Renal cortical epithelial cell (primary cell): ENCODE results near the gene EZR. TPM values are rescaled to one million over a fixed set of nuclear protein-coding genes. Genes with fewer than 3 reads are reported as not detected.

Source experiments
- DNase-seq: peaks from one replicate; pipeline ENCODE4 v3.0.0-alpha.2; 2011; ENCODE audit warnings: low read depth
- total RNA-seq: library from RNA; depleted of rRNA; stranded (reverse); fragments of >200 nt; gene quantifications from 2 replicates; pipeline ENCODE4 v1.2.3, GENCODE V29; 2014

Gene EZR
- total RNA-seq, 1 donor from 2014 or later = 307 TPM

DNA sequence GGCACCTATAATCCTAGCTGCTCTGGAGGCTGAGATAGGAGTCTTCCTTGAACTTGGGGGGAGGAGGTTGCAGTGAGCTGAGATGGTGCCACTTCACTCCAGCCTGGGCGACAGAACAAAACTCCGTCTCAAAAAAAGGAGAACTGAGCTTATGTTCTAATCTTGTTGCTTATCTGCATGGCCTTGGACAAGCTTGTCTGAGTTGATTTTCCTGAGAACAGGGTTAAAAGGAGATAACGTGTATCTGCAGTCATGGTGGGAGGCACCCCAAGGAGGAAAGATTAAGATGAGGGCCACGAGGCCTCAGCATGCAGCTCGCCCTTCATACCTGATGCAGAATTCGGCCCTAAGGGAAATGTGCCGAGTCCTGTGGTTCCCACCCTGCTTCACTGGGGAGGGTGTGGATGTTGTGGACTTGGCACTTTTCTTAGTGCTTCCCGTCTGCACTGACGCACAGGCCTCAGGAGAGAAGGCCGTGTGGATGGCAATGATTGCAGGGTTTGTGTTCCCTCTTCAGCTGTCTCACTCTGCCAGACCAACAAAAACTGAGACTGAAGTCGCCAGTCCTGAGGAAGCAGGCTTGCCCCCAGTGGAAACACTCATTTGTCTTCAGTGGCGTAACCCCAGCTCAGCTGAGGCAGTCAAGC is 56.3 kb downstream of the EZR start:
- no peak for DNase-seq

GRCh38 chr6:158761746-158762145 is 57.4 kb downstream of the EZR start:
- no peak for DNase-seq

GRCh38 chr6:158760618-158761250 is 58.4 kb downstream of the EZR start:
- DNase-seq = no peak

GRCh38 chr6:158759966-158760617 is 59.1 kb downstream of the EZR start:
- no peak for DNase-seq

- no peak for DNase-seq
Observed at GRCh38 chr6:158758941-158759479, 60.2 kb downstream of the EZR start.

DNA sequence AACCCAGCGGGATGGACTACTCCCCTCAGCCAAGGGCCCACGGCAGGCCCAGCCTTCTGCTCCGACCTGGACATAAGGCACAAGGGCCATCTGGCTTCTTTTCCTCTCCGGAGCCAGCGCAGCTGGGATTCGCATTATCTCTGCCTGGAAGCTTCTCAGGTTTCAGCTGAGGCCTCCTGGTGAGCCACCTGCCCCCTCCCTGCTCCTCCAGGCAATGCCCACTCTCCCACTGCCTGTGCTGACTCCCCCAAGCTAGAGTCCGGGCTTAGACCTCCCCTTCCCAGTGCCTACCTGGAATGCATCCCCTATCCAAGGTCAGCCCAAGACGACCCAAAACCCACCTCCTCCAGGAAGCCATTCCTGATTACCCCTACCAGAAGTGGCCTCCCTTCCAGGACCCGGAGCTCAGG is 60.7 kb downstream of the EZR start:
- DNase-seq = no peak

GRCh38 chr6:158757753-158758090 is 61.4 kb downstream of the EZR start:
- DNase-seq = no peak

GRCh38 chr6:158756977-158757752 is 62.0 kb downstream of the EZR start:
- no peak for DNase-seq

DNA sequence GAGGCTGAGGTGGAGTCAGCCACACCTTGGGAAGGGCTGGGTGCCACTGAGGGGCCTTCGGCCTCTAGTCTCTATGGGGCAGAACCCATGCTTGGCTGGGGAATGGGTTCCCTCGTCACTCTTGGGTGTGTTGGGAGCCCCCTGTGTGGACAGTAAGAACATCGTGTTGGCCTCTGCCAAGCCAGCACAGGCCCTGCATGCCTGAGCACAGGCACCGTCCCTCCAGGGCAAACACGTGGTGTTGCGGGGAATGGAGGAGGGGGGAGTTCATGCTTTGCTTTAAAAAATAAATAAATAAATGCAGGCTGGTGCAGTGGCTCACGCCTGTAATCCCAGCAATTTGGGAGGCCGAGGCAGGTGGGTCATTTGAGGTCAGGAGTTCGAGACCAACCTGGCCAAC is 63.0 kb downstream of the EZR start:
- DNase-seq = no peak

- no peak for DNase-seq
Observed at GRCh38 chr6:158755636-158756035, 63.5 kb downstream of the EZR start.

GRCh38 chr6:158754738-158755137 is 64.4 kb downstream of the EZR start:
- no peak for DNase-seq

GRCh38 chr6:158753811-158754210 is 65.4 kb downstream of the EZR start:
- no peak for DNase-seq

GRCh38 chr6:158752613-158753012 is 66.6 kb downstream of the EZR start:
- peak; percentile 43 for DNase-seq

- DNase-seq = peak; percentile 40
Observed at GRCh38 chr6:158751921-158752320, 67.2 kb downstream of the EZR start.

DNA sequence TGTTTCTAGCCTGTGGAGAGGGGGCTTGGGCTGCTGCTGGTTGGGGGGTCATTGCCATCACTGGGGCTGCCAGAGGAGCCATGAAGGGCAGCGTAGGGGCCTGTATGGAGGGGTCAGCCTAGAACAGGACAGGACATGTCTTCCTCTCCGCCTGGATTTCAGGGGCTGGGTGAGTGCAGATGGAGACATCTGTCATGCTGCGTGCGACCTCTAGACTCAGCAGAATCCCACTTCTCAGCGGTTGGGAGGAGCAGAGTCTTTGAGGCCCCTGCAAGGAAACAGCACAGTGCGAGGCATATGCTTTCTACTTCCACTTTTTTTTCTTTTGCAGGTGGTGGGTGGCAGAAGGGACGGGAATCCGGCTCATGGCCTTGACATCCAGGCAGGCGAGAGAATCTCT is 67.9 kb downstream of the EZR start:
- no peak for DNase-seq

GRCh38 chr6:158744986-158745430 is 74.2 kb downstream of the EZR start:
- peak; percentile 77 for DNase-seq

- no peak for DNase-seq
Observed at GRCh38 chr6:158743033-158743651, 76.0 kb downstream of the EZR start.

GRCh38 chr6:158739673-158740072 is 79.5 kb downstream of the EZR start:
- no peak for DNase-seq

DNA sequence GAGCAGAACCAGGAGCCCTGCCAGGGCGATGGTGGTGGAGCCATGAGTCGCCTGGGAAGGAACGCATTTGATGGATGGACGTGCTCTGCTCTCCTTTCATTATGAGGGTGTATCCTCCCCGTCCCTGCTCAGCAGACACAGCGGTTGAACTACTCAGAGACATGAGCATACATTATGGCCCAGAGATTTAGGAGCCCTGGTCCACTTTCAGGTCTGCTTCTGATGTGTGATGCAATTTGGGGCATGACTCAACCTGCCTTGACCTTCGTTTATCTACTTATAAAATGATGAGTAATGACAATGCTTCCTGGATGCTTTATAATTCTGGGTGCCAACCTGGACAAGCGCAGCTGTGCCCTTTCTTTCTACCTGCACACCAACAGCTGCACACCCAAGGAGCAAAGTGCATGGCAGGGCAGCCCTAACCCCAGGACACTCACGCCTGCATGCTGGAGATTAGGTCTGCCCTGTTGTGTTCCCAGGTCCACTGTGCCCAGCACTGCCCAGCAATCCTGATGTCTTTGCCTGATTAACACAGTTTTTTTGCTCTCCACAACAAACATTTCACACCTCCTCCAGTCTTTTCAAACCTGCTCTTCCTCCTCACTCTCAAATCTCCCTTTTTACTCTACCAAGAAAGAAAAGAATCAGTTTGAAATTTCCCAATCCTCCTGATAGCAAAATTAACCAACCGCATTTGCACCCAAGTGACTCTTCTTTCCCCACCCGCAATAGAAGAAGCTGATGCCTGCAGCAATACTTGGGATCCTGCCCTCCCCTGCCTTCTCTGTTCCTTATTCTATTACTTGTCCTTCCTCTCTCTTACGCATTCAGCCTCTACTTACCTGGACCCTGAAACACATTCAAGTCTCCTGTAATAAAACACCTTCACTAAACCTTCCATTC is 81.2 kb downstream of the EZR start:
- peak; percentile 66 for DNase-seq

DNA sequence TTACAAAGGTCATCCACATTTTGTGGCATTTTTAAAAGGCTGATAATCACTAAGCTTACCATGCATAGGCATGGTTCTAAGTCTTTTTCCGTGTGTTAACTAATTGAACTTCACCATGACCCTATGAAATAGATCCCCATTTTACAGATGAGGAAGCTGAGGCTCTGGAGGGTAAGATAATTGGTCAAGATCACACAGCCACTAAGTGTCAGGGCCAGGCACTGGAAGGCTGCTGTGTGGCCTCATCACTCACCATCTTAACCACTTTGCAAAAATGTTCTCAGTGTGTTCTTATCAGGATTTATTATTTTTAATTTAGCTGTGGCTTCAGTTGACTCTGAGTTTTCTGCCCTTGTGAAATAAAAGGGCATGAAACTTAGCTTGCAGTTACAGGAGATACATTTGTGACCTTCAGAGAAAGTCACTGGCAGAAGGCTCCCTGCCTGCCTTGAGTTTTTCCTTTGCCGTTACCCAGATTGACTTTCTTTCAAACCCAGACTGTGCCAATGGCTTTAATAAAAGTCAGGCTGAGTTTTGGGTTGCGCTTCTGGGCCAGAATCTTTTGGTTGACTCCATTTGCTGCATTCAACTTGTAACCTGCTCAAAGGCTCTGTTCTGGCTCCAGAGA is 82.0 kb downstream of the EZR start:
- DNase-seq = no peak
